DOHH2 (cell line): ENCODE results near the gene RHOD.

Experiments
- H3F3A ChIP-seq: fragments of 200-600 bp; sonication (generic), shearing (Covaris generic); 2 replicates; pipeline ENCODE4 v1.6.0; 2016; ENCODE audit warnings: antibody characterized with exemption, mild to moderate bottlenecking; ENCODE audit not compliant: control insufficient read depth, insufficient read depth
- H3K27ac ChIP-seq: fragments of 200-600 bp; sonication (generic); 2 replicates; pipeline ENCODE4 v1.5.1; 2014; ENCODE audit warnings: low read depth, mild to moderate bottlenecking, low read length, moderate library complexity
- H3K27me3 ChIP-seq: fragments of 200-600 bp; sonication (generic); 2 replicates; pipeline ENCODE4 v1.6.1; 2014; ENCODE audit warnings: mild to moderate bottlenecking, low read length, mixed read lengths; ENCODE audit not compliant: control insufficient read depth
- H3K36me3 ChIP-seq: fragments of 200-600 bp; sonication (generic); 2 replicates; pipeline ENCODE4 v1.6.1; 2014; ENCODE audit warnings: mild to moderate bottlenecking, low read length, moderate library complexity, mixed read lengths; ENCODE audit not compliant: control insufficient read depth
- H3K4me1 ChIP-seq: fragments of 200-600 bp; sonication (generic); 2 replicates; pipeline ENCODE4 v1.6.1; 2014; ENCODE audit warnings: mild to moderate bottlenecking, low read length, mixed read lengths; ENCODE audit not compliant: control insufficient read depth
- H3K4me2 ChIP-seq: fragments of 200-600 bp; sonication (generic); 2 replicates; pipeline ENCODE4 v1.6.0; 2014; ENCODE audit warnings: mild to moderate bottlenecking, low read length, moderate library complexity
- H3K4me3 ChIP-seq: fragments of 200-600 bp; sonication (generic); 2 replicates; pipeline ENCODE4 v1.5.1; 2014; ENCODE audit warnings: mild to moderate bottlenecking, low read length, mixed read lengths
- H3K79me2 ChIP-seq: fragments of 200-600 bp; sonication (generic); 2 replicates; pipeline ENCODE4 v1.6.1; 2014; ENCODE audit warnings: mild to moderate bottlenecking, low read length, mixed read lengths; ENCODE audit not compliant: control insufficient read depth
- H3K9me2 ChIP-seq: fragments of 200-600 bp; sonication (generic); replicated peaks from 2 replicates; pipeline ENCODE4 v1.6.1; 2014; ENCODE audit warnings: mild to moderate bottlenecking, low read length, mixed read lengths; ENCODE audit not compliant: control insufficient read depth
- H3K9me3 ChIP-seq: fragments of 200-600 bp; sonication (generic); 2 replicates; pipeline ENCODE4 v1.6.1; 2014; ENCODE audit warnings: antibody characterized with exemption, low read length, mixed read lengths; ENCODE audit not compliant: control insufficient read depth, insufficient read depth
- H4K20me1 ChIP-seq: fragments of 200-600 bp; sonication (generic); 2 replicates; pipeline ENCODE4 v1.6.0; 2014; ENCODE audit warnings: low read depth, mild to moderate bottlenecking, antibody characterized with exemption, low read length, moderate library complexity; ENCODE audit not compliant: control insufficient read depth, insufficient read depth
- EZH2phosphoT487 ChIP-seq: fragments of 200-600 bp; sonication (generic); IDR thresholded peaks from 2 replicates; pipeline ENCODE4 v1.6.1; 2017; ENCODE audit warnings: borderline replicate concordance, mild to moderate bottlenecking, antibody characterized with exemption, low read length, moderate library complexity, mixed read lengths
- TF ChIP-seq, protein P1 (sequence below): fragments of 200-600 bp; sonication (generic); IDR thresholded peaks from one replicate; pipeline ENCODE4 v1.5.1; 2014; ENCODE audit warnings: antibody characterized with exemption, mild to moderate bottlenecking, low read depth, low read length; ENCODE audit not compliant: poor library complexity, severe bottlenecking

The RHOD gene

DNA sequence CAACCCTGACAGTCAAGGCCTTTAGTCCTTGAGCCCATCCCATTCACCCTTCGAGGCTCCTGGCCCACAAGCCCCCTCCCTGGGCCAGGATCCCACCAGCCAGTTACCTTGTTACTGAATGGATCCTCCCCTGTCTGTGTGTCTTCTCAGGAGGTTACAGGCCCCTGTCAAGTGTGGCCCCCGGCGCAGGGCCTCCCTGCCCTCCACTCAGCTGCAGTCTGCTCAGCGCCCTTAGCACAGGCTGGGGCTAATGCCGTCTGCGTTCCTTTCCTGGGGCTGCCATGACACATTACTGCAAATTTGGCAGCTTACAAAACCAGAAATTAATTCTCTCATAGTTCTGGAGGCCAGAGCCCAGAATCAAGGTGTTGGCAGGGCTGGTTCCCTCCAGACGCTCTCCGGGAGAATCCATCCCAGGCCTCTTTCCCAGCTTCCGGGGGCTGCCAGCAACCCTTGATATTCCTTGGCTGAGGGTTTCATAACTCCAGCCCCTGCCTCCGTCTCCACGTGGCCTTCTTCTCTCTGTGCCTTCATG lies 43.1 kb upstream of the RHOD start:
- no peaks in the 10 kb centered on the region for H3K36me3 ChIP-seq
- no peak overlapping the region for H3K4me3 ChIP-seq
- H3K9me2 ChIP-seq, result no peaks in the 10 kb centered on the region
- no peaks in the 10 kb centered on the region for H4K20me1 ChIP-seq
- no peaks in the 10 kb centered on the region for H3K79me2 ChIP-seq
- H3F3A ChIP-seq, result no peaks in the 10 kb centered on the region
- no peaks in the 10 kb centered on the region for H3K4me1 ChIP-seq
- H3K4me2 ChIP-seq, result no peak overlapping the region
- H3K9me3 ChIP-seq, result no peaks in the 10 kb centered on the region
- TF ChIP-seq, protein P1, sequence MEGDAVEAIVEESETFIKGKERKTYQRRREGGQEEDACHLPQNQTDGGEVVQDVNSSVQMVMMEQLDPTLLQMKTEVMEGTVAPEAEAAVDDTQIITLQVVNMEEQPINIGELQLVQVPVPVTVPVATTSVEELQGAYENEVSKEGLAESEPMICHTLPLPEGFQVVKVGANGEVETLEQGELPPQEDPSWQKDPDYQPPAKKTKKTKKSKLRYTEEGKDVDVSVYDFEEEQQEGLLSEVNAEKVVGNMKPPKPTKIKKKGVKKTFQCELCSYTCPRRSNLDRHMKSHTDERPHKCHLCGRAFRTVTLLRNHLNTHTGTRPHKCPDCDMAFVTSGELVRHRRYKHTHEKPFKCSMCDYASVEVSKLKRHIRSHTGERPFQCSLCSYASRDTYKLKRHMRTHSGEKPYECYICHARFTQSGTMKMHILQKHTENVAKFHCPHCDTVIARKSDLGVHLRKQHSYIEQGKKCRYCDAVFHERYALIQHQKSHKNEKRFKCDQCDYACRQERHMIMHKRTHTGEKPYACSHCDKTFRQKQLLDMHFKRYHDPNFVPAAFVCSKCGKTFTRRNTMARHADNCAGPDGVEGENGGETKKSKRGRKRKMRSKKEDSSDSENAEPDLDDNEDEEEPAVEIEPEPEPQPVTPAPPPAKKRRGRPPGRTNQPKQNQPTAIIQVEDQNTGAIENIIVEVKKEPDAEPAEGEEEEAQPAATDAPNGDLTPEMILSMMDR, result no peak
- TF ChIP-seq EZH2phosphoT487, result no peak
- no peak overlapping the region for H3K27ac ChIP-seq
- peaks cover 27% of the 10 kb centered on the region for H3K27me3 ChIP-seq

DNA sequence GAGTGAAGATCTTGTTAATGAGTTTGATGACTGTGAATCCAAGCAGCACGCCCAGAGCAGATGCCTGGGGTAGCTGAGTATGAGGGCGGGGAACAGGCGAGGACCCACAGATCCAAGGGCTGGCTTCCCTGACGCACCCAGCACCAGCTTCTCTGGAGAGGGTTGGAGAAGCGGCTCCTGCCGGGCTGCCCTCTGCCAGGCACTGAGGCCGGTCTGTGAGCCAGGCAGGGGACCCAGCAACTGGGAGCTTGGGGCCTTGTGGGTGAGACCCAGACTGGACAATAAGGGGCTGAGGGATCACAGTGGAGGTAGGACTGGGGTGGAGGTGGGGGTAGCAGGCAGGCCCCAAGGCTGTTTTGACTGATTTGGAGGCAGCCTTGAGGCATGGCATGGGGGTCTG lies 42.3 kb upstream of the RHOD start:
- no peak overlapping the region for H3K4me2 ChIP-seq
- H3K27ac ChIP-seq, result no peak overlapping the region
- H3K9me3 ChIP-seq, result no peaks in the 10 kb centered on the region
- H3K27me3 ChIP-seq, result peaks cover 25% of the 10 kb centered on the region
- no peaks in the 10 kb centered on the region for H3F3A ChIP-seq
- H3K36me3 ChIP-seq, result no peaks in the 10 kb centered on the region
- H4K20me1 ChIP-seq, result no peaks in the 10 kb centered on the region
- no peaks in the 10 kb centered on the region for H3K9me2 ChIP-seq
- no peaks in the 10 kb centered on the region for H3K79me2 ChIP-seq
- TF ChIP-seq, protein P1, result no peak
- TF ChIP-seq EZH2phosphoT487, result no peak
- no peak overlapping the region for H3K4me3 ChIP-seq
- no peaks in the 10 kb centered on the region for H3K4me1 ChIP-seq

DNA sequence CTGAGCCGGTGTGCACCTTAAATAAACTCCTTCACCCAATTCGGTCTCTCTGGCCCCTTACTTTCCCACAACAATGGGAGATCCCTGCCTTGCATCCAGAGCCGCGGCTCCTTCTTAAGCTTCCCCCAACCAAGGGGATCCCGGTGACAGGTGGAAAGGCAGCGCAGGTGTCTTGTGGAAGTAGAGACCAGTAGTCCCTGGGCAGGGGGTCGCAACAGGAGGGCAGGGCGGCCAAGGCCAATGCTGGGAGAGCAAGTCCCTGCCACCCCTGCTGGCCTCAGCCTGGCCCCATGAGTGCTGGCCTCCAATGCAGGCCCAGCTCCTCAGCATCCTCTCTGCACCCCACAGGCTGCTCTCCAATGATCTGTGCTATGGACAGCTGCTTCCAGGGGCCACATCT lies 41.6 kb upstream of the RHOD start:
- Histone ChIP-seq H3K36me3 (no peaks in the 10 kb centered on the region), H3K9me2 (no peaks in the 10 kb centered on the region), H4K20me1 (no peaks in the 10 kb centered on the region), H3K9me3 (no peaks in the 10 kb centered on the region), H3F3A (no peaks in the 10 kb centered on the region), H3K79me2 (no peaks in the 10 kb centered on the region), H3K4me3 (no peak overlapping the region), H3K27ac (no peak overlapping the region), H3K27me3 (peaks cover 25% of the 10 kb centered on the region), H3K4me1 (no peaks in the 10 kb centered on the region), H3K4me2 (no peak overlapping the region)
- TF ChIP-seq, protein P1, result no peak
- no peak for TF ChIP-seq EZH2phosphoT487
